GM21423 (cell line): ENCODE data around the gene SNRPD3.
"Not testable (repeated sequence)": the region's sequence is repeated elsewhere in the genome, so short reads cannot be mapped to it uniquely, and the experiment has no call there.

ENCODE experiments used
- ATAC-seq: cut with Tn5 transposase; IDR thresholded peaks from one replicate; pipeline ENCODE4 v1.9.1; 2021; ENCODE audit warnings: mild to moderate bottlenecking, moderate library complexity; ENCODE audit not compliant: unreplicated experiment

SNRPD3 gene

GRCh38 chr22:24606340-24606739 lies 50.5 kb downstream of the SNRPD3 start:
- not testable (repeated sequence) for ATAC-seq

GRCh38 chr22:24607429-24607983 lies 51.7 kb downstream of the SNRPD3 start:
- ATAC-seq: not testable (repeated sequence)

DNA sequence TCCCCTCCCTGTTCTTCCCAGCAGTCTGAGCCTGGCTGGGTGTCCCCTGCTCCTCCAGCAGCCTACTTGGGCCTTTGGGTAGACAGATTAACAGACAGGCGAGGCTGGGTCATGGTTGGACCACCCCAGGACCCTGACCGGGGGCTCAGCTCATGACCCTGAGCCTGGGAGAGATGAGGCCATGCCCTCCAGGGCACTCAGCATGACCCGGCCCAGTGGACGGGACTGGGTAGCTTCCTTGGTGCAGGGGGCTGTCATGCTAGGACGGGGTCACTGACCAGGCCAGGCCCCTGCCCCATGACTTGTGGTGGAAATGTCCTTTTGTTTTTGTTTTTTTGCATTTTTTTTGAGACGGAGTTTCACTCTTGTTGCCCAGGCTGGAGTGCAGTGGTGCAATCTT lies 52.5 kb downstream of the SNRPD3 start:
- ATAC-seq: not testable (repeated sequence)

- not testable (repeated sequence) for ATAC-seq
These were observed 54.1 kb downstream of the SNRPD3 start for GRCh38 chr22:24609888-24610287.

DNA sequence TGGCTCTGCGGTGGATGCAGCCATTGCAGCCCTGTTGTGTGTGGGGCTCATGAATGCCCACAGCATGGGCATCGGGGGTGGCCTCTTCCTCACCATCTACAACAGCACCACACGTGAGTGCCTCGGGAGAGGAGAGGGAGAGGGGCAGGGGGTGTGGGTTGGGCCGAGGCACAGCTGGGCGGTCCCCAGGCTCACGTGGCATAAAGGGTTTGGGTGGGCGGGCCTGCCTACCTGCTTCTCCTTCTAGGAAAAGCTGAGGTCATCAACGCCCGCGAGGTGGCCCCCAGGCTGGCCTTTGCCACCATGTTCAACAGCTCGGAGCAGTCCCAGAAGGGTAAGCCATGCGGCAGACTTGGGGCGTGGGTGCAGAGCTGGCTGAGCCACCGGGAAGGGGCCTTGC lies 59.0 kb downstream of the SNRPD3 start:
- not testable (repeated sequence) for ATAC-seq

DNA sequence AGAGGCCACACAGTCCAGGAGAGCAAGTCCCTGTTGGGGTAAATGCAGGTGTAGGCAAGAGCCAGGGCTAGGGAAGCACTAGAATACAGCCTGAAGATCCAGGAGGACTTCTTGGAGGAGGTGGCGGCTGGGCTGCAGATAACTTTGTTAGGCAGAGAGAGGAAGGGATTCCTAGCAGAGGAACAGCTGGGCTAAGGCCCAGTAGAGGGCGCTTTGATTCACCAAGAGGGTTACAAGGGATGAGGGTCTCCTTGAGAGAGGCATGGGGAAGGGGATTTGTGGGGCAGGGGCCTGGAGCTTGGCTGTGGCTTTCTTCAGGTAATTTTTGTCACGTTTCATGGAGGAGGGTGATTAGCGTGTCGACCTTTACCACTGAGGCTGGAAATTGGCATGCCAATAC lies 65.4 kb downstream of the SNRPD3 start:
- ATAC-seq: not testable (repeated sequence)

- not testable (repeated sequence) for ATAC-seq
These were observed 66.8 kb downstream of the SNRPD3 start for GRCh38 chr22:24622596-24622995.
